Esophagus squamous epithelium (tissue), 4 donors: ENCODE measurements around the gene LDHAL6B.

Experiments used
- CTCF ChIP-seq, 6 experiments: fragments of 450-650 bp in 4 of 6; fragments of 200-600 bp in 2 of 6; sonication (generic) in 2 of 6; IDR thresholded peaks; one replicate each; pipeline ENCODE4 v1.5.1; 2016 to 2019; ENCODE audit warnings: antibody characterized with exemption in 6 of 6, mild to moderate bottlenecking in 4 of 6, moderate library complexity in 4 of 6
- POLR2A ChIP-seq, 4 donors: fragments of 450-650 bp; IDR thresholded peaks; one replicate each; pipeline ENCODE4 v1.6.1; 2017; ENCODE audit warnings: antibody characterized with exemption in 4 of 4, mild to moderate bottlenecking in 4 of 4, moderate library complexity in 3 of 4

DNA sequence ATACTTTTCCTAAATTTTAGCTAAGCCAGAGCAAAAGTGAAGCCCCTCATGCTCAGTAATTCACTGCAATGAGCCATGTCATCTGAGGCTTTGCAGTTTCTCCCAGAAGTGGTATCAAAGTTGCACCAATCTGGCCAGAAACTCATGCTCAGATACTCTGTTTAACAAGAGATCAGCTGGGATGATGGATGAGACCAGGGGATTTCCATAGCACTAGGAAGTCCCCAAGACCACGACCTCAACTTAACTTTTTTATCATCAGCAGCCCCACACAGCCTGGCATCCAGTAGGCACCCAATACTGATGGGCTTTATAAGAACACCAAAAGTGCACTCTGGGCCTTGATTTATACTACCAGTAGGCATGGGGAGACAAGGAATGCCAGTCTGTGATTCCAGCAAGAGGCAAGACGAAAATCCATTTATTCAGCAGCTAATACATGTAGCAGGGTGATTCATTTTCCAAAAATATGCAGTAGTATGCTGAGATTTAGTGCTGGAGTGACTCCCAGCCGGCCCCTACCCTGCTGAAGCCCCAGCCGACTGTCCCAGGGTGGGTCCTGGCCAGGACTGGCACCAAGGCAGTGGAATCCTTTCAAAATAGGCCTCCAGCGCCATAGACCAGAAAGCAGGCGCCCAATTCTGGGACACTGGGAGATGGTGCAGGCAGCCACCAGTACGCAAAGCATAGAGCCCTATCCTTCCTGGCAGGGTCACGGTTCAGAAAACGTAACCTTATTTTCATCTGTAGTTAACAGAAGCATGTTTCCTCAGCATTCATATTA is 612 bp upstream of the LDHAL6B start:
- TF ChIP-seq CTCF (IDR thresholded peaks at IDR 0.05) (no peak), POLR2A (IDR thresholded peaks at IDR 0.05) (no peak)
